Measurements from ENCODE around the gene DNAH9. TPM values are rescaled to one million over a fixed set of nuclear protein-coding genes. Genes with fewer than 3 reads are reported as not detected.

DNAH9 gene
- total RNA-seq, 4 donors from 2014 or later = 0.13 to 0.19 TPM; not detected in 2

DNA sequence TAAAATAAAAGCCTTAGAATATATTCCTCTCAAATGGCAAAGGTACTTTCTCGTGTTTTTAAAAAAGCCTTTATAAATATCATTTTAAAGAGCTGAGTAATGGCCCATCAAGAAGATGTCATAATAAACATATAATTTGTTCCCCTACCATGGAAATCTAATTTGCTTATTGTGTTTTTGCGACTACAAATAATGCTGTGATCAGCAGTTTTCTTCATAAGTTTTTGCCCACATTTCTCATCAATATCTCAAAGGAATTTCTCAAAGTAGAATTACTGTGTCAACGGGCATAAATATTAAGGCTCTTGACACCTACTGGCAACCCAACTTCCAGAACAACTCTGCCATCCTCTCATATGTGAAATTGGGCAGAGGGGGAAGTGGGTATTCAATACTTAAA lies 381.5 kb downstream of the DNAH9 start:
- DNase-seq = no peak

DNA sequence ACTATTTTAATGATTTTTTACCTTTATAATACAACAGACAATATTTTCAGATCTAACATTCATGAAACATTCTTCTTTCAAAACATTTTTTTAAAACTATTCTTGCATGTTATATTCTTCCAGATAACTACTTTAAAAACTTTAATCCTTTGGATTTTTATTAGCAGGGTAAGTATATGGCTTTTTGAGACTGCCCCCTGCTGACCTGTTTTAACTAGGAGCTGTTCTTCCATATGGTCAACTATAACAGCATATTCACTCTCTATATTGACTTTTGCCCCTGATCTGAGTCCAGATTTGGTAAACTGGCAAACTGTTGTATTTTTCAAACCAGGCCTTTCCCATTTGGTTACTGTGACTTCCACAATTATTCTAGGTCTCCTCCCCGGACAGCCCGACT lies 382.5 kb downstream of the DNAH9 start:
- Histone ChIP-seq H3K27me3 (no peaks in the 10 kb centered on the region), H3K36me3 (peaks cover 0 to 46% (median 0%) of the 10 kb centered on the region in 3 donors), H3K4me3 (no peak overlapping the region), H3K4me1 (no peaks in the 10 kb centered on the region), H3K27ac (no peak overlapping the region), H3K9me3 (no peaks in the 10 kb centered on the region)
- no peak for DNase-seq
- TF ChIP-seq, protein P1, sequence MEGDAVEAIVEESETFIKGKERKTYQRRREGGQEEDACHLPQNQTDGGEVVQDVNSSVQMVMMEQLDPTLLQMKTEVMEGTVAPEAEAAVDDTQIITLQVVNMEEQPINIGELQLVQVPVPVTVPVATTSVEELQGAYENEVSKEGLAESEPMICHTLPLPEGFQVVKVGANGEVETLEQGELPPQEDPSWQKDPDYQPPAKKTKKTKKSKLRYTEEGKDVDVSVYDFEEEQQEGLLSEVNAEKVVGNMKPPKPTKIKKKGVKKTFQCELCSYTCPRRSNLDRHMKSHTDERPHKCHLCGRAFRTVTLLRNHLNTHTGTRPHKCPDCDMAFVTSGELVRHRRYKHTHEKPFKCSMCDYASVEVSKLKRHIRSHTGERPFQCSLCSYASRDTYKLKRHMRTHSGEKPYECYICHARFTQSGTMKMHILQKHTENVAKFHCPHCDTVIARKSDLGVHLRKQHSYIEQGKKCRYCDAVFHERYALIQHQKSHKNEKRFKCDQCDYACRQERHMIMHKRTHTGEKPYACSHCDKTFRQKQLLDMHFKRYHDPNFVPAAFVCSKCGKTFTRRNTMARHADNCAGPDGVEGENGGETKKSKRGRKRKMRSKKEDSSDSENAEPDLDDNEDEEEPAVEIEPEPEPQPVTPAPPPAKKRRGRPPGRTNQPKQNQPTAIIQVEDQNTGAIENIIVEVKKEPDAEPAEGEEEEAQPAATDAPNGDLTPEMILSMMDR (IDR thresholded peaks at IDR 0.05) = peak in 1 of 6 experiments; percentile 10
- no peak for TF ChIP-seq POLR2A (IDR thresholded peaks at IDR 0.05)

More for the DNA sequence above, 381.5 kb downstream of the DNAH9 start:
- Histone ChIP-seq H3K36me3 (peaks cover 0 to 46% (median 0%) of the 10 kb centered on the region in 3 donors), H3K4me3 (no peak overlapping the region), H3K9me3 (no peaks in the 10 kb centered on the region), H3K4me1 (no peaks in the 10 kb centered on the region), H3K27me3 (no peaks in the 10 kb centered on the region), H3K27ac (no peak overlapping the region)
- no peak for TF ChIP-seq POLR2A (IDR thresholded peaks at IDR 0.05)
- TF ChIP-seq, protein P1 (IDR thresholded peaks at IDR 0.05) = no peak

DNA sequence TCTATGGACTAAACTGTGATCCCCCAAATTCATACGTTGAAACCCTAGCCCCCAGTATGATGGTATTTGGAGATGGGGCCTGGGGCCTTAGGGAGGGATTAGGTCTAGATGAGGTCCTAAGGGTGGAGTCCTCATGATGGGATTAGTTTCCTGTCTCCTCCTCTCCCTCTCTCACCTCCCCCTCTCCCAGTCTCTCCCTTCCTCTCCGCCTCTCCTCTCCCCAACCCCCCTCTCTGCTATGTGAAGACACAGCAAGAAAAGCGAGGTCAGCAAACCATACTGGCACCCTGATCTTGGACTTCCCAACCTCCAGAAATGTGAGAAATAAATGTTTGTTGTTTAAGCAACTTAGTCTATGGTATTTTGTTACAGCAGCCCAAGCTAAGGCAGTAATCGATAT lies 383.6 kb downstream of the DNAH9 start:
- peaks cover 0 to 45% (median 0%) of the 10 kb centered on the region in 3 donors for H3K36me3 ChIP-seq
- no peaks in the 10 kb centered on the region for H3K4me1 ChIP-seq
- H3K9me3 ChIP-seq = no peaks in the 10 kb centered on the region
- DNase-seq = no peak
- no peak overlapping the region for H3K27ac ChIP-seq
- H3K27me3 ChIP-seq = no peaks in the 10 kb centered on the region
- H3K4me3 ChIP-seq = no peak overlapping the region
- TF ChIP-seq, protein P1 (IDR thresholded peaks at IDR 0.05) = no peak
- no peak for TF ChIP-seq POLR2A (IDR thresholded peaks at IDR 0.05)

DNA sequence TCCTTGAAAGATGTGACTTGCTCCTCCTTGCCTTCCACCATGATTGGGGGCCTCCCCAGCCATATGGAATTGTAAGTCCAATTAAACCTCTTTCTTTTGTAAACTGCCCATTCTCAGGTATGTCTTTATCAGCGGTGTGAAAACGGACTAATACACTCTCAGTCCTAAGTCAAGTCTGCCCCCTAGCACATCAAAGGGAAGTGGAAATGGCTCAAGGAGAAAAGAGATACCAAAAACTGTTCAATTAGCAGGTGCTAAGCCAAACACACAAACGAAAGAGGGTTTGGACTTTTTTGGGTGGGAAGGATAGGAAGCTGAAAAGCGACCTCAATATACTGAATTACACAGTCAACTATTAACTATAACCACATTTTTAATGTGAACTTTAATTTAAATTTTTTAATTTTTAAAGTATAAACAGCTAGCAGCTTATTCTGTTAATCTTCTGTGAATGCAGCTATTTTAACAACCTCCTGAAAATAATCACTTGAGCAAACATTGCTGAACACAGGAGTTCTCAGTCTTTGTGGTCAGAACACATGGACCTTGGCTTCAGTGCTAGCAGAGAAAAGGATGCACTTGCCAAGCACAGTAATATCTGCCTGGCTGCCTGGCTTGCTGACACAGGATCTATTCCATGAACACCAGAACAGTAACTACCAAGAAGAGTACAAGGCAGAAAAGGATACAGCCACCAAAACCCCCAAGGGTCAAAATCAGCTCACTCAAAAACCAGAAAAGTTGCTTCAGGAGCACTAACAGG lies 388.1 kb downstream of the DNAH9 start:
- H3K4me3 ChIP-seq = no peak overlapping the region
- TF ChIP-seq, protein P1 (IDR thresholded peaks at IDR 0.05) = no peak
- TF ChIP-seq POLR2A (IDR thresholded peaks at IDR 0.05) = no peak
- no peak overlapping the region for H3K27ac ChIP-seq
- no peaks in the 10 kb centered on the region for H3K27me3 ChIP-seq
- no peaks in the 10 kb centered on the region for H3K9me3 ChIP-seq
- DNase-seq = no peak
- H3K4me1 ChIP-seq = no peaks in the 10 kb centered on the region
- peaks cover 0 to 51% (median 0%) of the 10 kb centered on the region in 3 donors for H3K36me3 ChIP-seq

DNA sequence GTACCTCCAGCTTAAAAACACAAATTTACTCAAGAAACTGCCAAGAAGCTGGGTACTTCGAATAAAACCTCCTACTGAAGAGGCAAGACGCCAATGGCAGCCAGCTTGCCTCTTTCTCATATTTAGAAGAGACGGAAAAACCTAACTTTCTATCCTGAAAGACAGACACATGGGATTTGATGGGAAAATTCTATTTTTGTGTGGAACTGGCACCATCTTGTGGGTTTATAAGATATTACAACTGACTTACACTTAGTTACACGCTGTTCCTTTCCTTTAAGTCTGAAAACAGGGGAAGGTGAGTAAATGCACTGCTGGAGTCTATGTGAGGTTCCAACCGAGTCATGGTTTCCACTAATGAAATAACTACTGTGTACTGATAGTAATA lies 388.7 kb downstream of the DNAH9 start:
- TF ChIP-seq, protein P1 (IDR thresholded peaks at IDR 0.05) = peak in 5 of 6 experiments; percentile 38 to 57 (median 54)
- TF ChIP-seq POLR2A (IDR thresholded peaks at IDR 0.05) = no peak
- no peak for DNase-seq
- H3K27ac ChIP-seq = no peak overlapping the region
- H3K4me1 ChIP-seq = no peaks in the 10 kb centered on the region
- H3K4me3 ChIP-seq = no peak overlapping the region
- no peaks in the 10 kb centered on the region for H3K27me3 ChIP-seq
- H3K9me3 ChIP-seq = no peaks in the 10 kb centered on the region
- peaks cover 0 to 55% (median 0%) of the 10 kb centered on the region in 3 donors for H3K36me3 ChIP-seq

Data from Peyer's patch (tissue), 4 donors.